HG03520 (cell line): Measurements from ENCODE around the gene PKP1.

Experiments used
- ATAC-seq: cut with Tn5 transposase; IDR thresholded peaks from one replicate; pipeline ENCODE4 v1.9.1; 2021; ENCODE audit warnings: mild to moderate bottlenecking, moderate library complexity; ENCODE audit not compliant: unreplicated experiment

PKP1 gene

GRCh38 chr1:201349092-201349491 is 65.8 kb downstream of the PKP1 start:
- ATAC-seq: no peak

- ATAC-seq: no peak
Observed at GRCh38 chr1:201350361-201350725, 67.0 kb downstream of the PKP1 start.

GRCh38 chr1:201350884-201351283 is 67.6 kb downstream of the PKP1 start:
- no peak for ATAC-seq

- no peak for ATAC-seq
Observed at GRCh38 chr1:201351617-201352016, 68.3 kb downstream of the PKP1 start.

- ATAC-seq: no peak
Observed at GRCh38 chr1:201353186-201353940, 70.1 kb downstream of the PKP1 start.

GRCh38 chr1:201354151-201354900 is 71.0 kb downstream of the PKP1 start:
- no peak for ATAC-seq

GRCh38 chr1:201354901-201355295 is 71.6 kb downstream of the PKP1 start:
- ATAC-seq: no peak

GRCh38 chr1:201355471-201355870 is 72.2 kb downstream of the PKP1 start:
- no peak for ATAC-seq

- no peak for ATAC-seq
Observed at GRCh38 chr1:201356236-201356635, 72.9 kb downstream of the PKP1 start.

GRCh38 chr1:201356701-201357100 is 73.4 kb downstream of the PKP1 start:
- no peak for ATAC-seq

GRCh38 chr1:201357211-201357610 is 73.9 kb downstream of the PKP1 start:
- no peak for ATAC-seq

- ATAC-seq: no peak
Observed at GRCh38 chr1:201357636-201358348, 74.5 kb downstream of the PKP1 start.

- no peak for ATAC-seq
Observed at GRCh38 chr1:201358596-201358995, 75.3 kb downstream of the PKP1 start.

- ATAC-seq: no peak
Observed at GRCh38 chr1:201359031-201359872, 75.9 kb downstream of the PKP1 start.

GRCh38 chr1:201359873-201360210 is 76.5 kb downstream of the PKP1 start:
- ATAC-seq: no peak

- ATAC-seq: no peak
Observed at GRCh38 chr1:201360486-201360885, 77.2 kb downstream of the PKP1 start.

GRCh38 chr1:201360901-201361651 is 77.8 kb downstream of the PKP1 start:
- no peak for ATAC-seq

GRCh38 chr1:201361652-201362504 is 78.6 kb downstream of the PKP1 start:
- ATAC-seq: no peak

- ATAC-seq: no peak
Observed at GRCh38 chr1:201362906-201363305, 79.6 kb downstream of the PKP1 start.
